RWPE2 (cell line): ENCODE measurements around the gene DRAXIN.

Experiments
- ATAC-seq: fragments of 200-7000 bp; cut with Tn5 transposase; 3 replicates; pipeline ENCODE4 v1.9.1; 2021; ENCODE audit warnings: low read depth
- DNase-seq: peaks from one replicate; pipeline ENCODE4 v3.0.0-alpha.2; 2020; ENCODE audit warnings: low spot score
- H3K27ac ChIP-seq: fragments of 450-650 bp; 2 replicates; pipeline ENCODE4 v1.5.1; 2017; ENCODE audit warnings: mild to moderate bottlenecking; ENCODE audit not compliant: poor library complexity, severe bottlenecking
- H3K27me3 ChIP-seq: fragments of 250-450 bp; sonication (Bioruptor Pico); 2 replicates; pipeline ENCODE4 v1.5.1; 2021; ENCODE audit warnings: mild to moderate bottlenecking, moderate library complexity; ENCODE audit not compliant: insufficient read depth, poor library complexity, severe bottlenecking
- H3K36me3 ChIP-seq: fragments of 250-450 bp; sonication (Bioruptor Pico); 2 replicates; pipeline ENCODE4 v1.5.1; 2020; ENCODE audit warnings: low read depth, mild to moderate bottlenecking, moderate library complexity
- H3K4me1 ChIP-seq: fragments of 250-450 bp; sonication (Bioruptor Pico); 2 replicates; pipeline ENCODE4 v1.5.1; 2021; ENCODE audit warnings: mild to moderate bottlenecking, moderate library complexity; ENCODE audit not compliant: insufficient read depth, poor library complexity, severe bottlenecking
- H3K4me3 ChIP-seq: fragments of 250-450 bp; sonication (Bioruptor Pico); 2 replicates; pipeline ENCODE4 v1.5.1; 2021; ENCODE audit warnings: mild to moderate bottlenecking, moderate library complexity; ENCODE audit not compliant: severe bottlenecking
- H3K9me3 ChIP-seq: fragments of 250-450 bp; sonication (Bioruptor Pico); 2 replicates; pipeline ENCODE4 v1.5.1; 2021; ENCODE audit warnings: mild to moderate bottlenecking, moderate library complexity; ENCODE audit not compliant: severe bottlenecking
- TF ChIP-seq, protein P1 (sequence below): fragments of 450-650 bp; IDR thresholded peaks from one replicate; pipeline ENCODE4 v1.5.1; 2017; ENCODE audit warnings: mild to moderate bottlenecking, moderate library complexity; ENCODE audit not compliant: poor library complexity, severe bottlenecking

DRAXIN gene

DNA sequence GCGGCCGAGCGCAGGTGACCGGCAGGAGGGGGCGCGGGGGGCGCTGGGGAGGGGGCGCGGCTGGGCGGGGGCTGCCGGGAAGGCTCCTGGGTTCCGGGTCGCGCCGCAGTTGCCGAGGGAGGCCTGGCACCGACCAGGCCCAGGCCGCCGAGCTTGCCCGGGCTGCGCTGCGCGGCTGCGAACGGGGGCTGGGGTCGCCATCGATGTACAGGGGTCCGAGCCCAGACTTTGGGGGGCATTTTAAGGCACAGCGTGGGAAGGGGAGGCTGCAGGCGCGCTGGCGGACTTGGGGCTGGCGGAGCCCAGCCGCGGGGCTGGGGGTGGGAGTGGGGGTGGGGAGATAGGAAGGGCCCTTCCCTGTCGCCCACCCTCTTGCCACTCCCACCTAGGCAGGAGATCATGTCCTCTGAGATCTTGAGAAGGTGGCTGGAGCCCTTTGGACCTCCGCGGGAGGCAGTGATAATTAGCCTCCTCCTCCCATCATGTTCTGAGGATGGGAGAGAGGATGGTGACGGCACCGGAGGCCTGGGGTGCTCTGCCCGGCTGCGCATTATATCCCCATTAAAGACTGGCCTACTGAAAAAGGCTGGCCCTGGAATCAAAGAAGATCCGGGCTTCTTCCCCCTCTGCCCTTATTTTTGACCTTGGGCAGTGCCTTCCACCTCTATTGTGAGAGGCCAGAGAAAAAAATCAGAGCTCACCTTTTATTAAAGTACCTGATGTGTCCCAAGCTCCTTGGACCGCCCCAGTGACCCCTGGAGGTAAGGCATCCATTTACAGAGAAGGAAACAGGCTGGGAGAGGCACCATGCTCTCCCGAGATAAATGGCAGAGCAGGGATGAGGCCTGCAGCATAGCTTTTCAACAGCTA is 36.3 kb upstream of the DRAXIN start:
- Histone ChIP-seq H3K9me3 (no peaks in the 10 kb centered on the region), H3K4me3 (peak overlapping the region; percentile 47), H3K27ac (peak overlapping the region; percentile 81), H3K36me3 (peaks cover 41% of the 10 kb centered on the region), H3K27me3 (no peaks in the 10 kb centered on the region), H3K4me1 (no peaks in the 10 kb centered on the region)
- TF ChIP-seq, protein P1, sequence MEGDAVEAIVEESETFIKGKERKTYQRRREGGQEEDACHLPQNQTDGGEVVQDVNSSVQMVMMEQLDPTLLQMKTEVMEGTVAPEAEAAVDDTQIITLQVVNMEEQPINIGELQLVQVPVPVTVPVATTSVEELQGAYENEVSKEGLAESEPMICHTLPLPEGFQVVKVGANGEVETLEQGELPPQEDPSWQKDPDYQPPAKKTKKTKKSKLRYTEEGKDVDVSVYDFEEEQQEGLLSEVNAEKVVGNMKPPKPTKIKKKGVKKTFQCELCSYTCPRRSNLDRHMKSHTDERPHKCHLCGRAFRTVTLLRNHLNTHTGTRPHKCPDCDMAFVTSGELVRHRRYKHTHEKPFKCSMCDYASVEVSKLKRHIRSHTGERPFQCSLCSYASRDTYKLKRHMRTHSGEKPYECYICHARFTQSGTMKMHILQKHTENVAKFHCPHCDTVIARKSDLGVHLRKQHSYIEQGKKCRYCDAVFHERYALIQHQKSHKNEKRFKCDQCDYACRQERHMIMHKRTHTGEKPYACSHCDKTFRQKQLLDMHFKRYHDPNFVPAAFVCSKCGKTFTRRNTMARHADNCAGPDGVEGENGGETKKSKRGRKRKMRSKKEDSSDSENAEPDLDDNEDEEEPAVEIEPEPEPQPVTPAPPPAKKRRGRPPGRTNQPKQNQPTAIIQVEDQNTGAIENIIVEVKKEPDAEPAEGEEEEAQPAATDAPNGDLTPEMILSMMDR: no peak
- DNase-seq: no peak
- ATAC-seq: no peak; the same call in 2 of the 3 replicates

DNA sequence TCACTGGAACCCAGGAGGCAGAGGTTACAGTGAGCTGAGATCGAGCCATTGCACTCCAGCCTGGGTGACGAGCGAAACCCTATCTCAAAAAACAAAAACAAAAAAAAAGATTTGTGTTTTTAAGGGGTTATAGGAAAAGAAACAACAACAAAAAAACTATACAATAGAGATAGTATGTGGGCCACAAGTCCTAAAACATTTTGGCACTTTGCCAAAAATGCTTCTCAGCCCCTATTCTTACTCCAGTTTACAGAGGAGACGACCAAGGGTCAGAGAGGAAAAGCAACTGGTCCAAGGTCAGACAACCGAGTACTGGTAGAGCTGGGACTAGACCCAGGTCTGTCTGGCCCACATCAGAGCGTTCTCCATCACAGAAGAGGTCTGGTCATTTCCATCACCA is 33.9 kb upstream of the DRAXIN start:
- no peak overlapping the region for H3K4me3 ChIP-seq
- no peaks in the 10 kb centered on the region for H3K4me1 ChIP-seq
- H3K9me3 ChIP-seq: no peaks in the 10 kb centered on the region
- peaks cover 49% of the 10 kb centered on the region for H3K36me3 ChIP-seq
- TF ChIP-seq, protein P1: no peak
- no peak for DNase-seq
- no peak for ATAC-seq
- no peak overlapping the region for H3K27ac ChIP-seq
- no peaks in the 10 kb centered on the region for H3K27me3 ChIP-seq

GRCh38 chr1:11658542-11658941 is 33.0 kb upstream of the DRAXIN start:
- no peak overlapping the region for H3K4me3 ChIP-seq
- no peak overlapping the region for H3K27ac ChIP-seq
- no peaks in the 10 kb centered on the region for H3K27me3 ChIP-seq
- H3K4me1 ChIP-seq: no peaks in the 10 kb centered on the region
- ATAC-seq (no peak), DNase-seq (no peak)
- TF ChIP-seq, protein P1: no peak
- H3K36me3 ChIP-seq: peaks cover 53% of the 10 kb centered on the region
- no peaks in the 10 kb centered on the region for H3K9me3 ChIP-seq

DNA sequence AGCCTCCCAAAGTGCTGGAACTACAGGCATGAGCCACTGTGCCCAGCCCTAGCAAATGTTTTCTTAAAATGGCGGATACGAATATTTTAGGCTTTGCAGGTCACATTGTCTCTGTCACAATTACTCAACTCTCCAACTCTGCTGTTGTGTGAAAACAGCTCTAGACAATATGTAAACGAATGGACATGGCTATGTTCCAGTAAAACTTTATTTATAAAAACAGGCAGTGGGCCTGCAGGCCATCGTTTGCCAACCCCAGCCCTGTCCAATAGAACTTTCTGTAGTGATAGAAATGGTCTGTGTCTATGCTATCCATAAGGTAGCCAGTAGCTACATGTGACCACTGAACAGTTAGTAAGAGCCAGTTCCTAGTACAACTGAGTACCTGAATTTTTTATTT is 31.8 kb upstream of the DRAXIN start:
- ATAC-seq (no peak), DNase-seq (no peak)
- no peaks in the 10 kb centered on the region for H3K27me3 ChIP-seq
- H3K36me3 ChIP-seq: peaks cover 53% of the 10 kb centered on the region
- H3K27ac ChIP-seq: no peak overlapping the region
- H3K9me3 ChIP-seq: no peaks in the 10 kb centered on the region
- no peaks in the 10 kb centered on the region for H3K4me1 ChIP-seq
- TF ChIP-seq, protein P1: no peak
- no peak overlapping the region for H3K4me3 ChIP-seq

DNA sequence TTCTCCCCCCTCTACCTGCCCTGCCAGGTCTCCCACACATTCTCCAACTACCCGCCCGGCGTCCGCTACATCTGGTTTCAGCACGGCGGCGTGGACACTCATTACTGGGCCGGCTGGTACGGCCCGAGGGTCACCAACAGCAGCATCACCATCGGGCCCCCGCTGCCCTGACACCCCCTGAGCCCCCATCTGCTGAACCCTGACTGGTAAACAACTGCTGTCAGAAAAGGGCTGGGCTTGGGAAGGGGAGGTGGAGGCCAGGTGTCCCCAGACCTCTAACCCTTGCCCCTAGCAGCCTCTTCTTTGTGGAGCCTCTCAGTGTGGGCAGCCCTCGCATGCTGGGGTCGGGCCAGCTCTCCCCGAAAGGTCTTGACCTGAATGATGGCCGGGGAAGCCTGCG is 30.4 kb upstream of the DRAXIN start:
- no peaks in the 10 kb centered on the region for H3K4me1 ChIP-seq
- no peak overlapping the region for H3K27ac ChIP-seq
- DNase-seq (no peak), ATAC-seq (no peak)
- no peak overlapping the region for H3K4me3 ChIP-seq
- TF ChIP-seq, protein P1: no peak
- peaks cover 50% of the 10 kb centered on the region for H3K36me3 ChIP-seq
- no peaks in the 10 kb centered on the region for H3K9me3 ChIP-seq
- H3K27me3 ChIP-seq: no peaks in the 10 kb centered on the region
